Stimulated activated CD4-positive, alpha-beta T cell treated with anti-CD3 and anti-CD28 coated beads, Interleukin-4, amount 100 ng/mL, for 48 hours (primary cell): ENCODE data around the gene NSD2.

Experiments
- DNase-seq, 2 donors: peaks; one replicate each; pipeline ENCODE4 v3.0.0-alpha.2; 2020; ENCODE audit warnings: low read depth in 2 of 2

Gene NSD2

DNA sequence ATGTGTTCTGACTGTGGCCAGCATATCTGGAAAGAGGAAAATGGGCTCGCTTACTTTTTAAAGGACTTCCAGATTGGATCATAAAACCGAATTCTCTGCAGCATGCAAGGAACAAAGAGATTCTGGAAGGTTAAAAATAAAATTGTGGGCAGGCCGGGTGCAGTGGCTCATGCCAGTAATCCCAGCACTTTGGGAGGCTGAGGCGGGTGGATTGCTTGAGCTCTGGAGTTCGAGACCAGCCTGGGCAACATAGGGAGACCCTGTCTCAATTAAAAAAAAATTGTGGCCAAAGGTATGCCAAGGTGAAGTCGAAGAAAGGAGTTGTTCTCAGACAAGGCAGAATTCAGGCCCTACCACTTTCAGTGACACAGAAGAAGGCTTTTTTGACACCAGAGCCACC is 99.7 kb downstream of the NSD2 start:
- no peak for DNase-seq

DNA sequence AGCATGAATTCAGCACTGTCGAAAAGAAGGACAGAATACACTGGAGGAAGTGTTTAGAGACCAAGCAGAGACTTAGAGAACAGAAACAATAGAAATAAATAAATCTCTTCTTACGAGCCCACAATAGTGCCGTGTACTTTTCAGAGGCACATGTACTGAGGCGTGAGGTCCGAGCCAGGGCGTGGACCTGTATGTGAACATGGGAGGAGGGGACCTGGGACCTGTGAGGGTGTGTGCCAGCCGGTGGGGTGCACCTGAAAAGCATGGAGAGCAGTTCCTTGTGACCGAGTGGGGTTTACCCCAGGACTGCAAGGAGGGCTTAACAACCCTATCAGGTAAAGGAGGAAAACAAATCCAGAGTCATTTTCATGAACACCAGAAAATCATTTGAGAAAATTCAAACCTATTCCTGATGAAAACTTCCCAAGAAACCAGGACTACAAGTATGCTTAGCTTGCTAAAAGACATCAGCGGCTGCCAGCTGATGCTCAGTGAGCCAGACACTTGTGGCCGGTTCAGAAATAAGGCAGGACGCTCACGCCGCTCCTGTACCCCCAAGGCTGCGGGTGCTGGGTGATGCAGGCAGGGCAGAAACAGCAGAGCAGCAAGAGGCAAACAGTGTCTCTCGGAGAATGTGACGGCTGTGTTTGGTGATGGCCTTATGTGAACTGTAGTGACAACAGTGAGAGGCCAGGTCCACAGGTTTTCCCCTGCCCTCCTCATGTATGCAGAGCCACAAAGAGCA is 100.4 kb downstream of the NSD2 start:
- no peak for DNase-seq

DNA sequence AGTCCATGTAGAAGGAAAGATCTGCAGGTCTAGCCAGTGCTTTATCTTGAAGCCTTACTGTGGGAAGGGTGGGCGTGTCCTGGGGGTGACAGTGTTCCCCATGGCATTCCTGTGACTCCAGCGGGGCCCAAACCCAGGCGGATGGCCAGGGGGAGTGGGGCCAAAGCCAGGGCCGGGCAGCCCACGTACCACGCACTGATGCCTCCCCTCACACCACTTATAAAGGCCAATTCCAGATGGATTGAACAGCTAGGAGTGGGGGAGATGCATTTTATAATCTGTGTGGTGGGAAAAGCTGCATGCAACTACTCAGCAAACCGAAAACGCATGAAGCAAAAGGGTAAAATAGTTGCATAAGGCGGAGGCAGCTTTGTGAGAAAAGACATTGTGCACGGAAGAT is 101.2 kb downstream of the NSD2 start:
- no peak for DNase-seq

DNA sequence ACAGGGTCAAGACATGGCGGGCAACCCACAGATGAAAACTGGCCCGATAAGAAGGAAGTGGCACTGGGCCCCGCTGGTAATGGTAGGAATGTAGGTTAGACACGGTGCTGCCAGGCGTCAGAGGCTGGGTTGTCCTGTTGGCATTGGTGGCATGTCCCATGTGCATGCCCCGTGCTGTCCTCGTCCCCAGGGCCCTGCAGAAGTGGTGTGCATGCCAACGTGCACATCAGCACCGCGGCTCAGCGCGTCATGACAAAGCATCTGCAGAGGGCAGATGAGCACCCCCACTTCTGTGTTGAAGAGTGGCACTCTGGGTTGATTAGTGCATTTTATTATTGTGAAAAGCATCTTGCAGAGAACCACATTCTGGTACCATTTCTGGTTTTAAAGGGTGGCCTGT is 102.0 kb downstream of the NSD2 start:
- no peak for DNase-seq

DNA sequence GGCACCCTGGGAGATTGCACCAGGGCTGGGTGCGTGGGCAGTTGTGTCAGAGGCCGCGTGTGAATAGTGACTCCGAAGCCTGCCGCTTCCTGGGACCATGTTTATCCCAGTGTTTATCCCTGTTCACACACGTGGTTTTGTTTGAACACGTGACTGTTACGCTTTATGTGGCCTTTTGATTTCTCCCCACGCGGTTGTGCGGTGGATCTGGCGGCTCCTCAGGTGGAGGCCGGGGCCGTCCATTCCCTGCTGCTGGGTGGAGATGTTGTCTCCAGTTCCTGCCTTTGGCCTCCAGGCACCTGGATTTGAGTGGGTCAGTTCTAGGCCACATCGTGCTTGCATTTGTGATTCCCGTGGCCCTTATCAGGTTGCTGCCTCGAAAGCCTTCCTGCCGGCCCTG is 102.5 kb downstream of the NSD2 start:
- DNase-seq, result no peak

DNA sequence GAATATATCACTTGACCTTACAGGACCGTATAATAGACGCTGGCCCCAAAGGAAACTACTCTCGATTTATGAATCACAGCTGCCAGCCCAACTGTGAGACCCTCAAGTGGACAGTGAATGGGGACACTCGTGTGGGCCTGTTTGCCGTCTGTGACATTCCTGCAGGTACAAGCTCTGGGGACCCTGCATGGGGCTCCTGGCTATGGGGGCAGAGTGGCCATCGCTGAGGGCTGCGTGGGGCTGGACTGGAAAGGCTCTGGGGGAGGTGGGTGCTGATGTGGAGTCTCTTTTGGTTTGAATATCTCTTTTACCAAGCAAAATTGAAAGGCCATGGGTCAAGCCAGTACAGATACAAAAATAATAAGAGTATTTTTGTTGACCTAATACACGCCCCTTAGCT is 103.6 kb downstream of the NSD2 start:
- DNase-seq, result no peak

DNA sequence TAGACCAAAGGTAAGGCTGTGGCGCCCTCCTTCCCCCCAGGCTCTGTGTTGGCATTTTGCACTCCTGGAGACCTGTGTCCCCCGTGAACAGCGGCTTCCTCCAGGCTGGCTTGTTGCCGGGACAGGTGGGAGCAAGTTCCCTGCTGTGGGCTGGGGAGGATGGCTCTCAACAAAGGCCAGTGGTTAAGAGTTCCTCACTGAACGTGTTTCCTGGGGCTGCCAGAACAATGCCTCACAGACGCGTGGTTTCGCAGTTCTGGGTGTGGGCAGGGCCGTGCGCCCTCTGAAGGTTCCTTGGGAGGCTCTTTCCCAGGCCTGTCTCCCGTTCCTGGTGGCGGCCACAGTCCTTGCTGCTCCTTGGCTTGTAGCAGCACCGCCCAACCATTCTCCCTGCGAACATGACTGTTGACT is 104.2 kb downstream of the NSD2 start:
- no peak for DNase-seq

DNA sequence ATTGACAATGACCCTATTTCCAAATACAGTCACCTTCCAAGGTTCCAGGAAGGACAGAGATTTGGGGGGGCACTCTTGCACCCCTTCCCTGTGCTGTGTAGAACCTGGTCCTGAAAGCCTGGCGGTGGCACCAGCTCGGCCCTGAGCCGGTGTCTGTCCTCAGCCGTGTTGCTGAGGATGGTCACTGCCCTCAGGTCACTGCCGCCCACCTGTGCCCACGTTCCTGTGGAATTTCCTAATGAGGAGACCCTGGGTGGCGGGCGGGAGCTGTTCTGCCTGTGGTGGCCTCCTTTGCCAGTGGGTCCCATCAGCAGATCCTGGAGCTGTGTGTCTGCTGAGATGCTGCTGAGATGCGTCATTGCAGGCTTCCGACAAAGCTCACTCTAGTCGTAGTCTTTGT is 104.7 kb downstream of the NSD2 start:
- no peak for DNase-seq

DNA sequence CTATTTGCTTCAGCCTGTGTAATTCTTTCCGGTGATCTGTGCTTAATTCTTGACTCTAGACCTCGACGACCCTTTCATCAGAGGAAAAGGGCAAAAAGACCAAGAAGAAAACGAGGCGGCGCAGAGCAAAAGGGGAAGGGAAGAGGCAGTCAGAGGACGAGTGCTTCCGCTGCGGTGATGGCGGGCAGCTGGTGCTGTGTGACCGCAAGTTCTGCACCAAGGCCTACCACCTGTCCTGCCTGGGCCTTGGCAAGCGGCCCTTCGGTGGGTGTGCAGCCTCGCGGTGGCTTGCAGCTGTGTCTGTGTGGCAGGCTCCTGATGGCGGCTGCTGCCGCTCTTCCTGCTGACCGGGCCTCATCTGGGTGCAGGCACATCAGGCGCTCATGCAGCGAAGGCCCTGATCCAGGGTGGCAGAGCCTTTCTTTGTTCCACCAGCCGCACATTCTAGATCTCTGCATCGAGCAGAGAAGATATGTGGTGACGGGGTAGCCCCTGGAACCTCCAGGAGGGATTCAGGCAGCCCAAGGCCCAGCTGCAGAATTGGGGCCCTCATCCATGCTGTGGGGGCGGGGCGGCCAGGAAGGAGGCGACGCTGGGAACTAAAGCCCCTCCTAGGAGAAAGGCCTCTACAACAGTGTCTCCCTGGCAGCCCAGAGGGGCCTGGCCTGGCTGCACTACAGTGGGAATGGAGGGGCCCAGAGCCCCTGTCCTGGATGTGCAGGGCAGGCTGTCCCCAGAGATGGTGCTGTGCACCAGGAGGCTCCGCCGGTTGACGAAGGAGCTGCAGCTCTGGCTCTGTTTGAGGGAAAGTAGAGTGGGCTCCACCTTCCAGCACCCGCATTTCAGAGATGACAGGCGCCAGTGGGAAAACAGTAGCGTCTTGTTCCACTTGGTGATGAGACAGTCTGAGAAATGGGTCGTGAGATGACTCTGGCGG is 105.5 kb downstream of the NSD2 start:
- no peak for DNase-seq

DNA sequence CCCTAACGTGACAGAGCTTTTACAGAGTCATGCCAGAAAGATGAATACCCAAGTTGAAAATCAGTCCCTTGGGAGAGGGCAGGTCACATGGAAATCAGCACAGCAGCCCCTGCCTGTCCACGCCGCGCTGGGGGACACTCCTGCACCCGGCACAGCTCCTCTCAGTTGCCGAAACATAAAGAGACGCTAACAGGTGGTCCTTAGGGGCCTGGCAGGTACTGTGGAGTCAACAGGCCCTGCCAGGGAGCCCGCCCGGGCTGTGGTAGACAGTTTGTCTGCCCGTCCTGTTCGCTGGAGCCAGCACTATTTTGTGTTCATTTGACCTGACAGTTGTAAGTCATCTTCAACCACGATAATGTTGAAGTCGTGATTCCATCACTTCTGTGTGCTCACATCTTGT is 107.0 kb downstream of the NSD2 start:
- DNase-seq, result no peak

DNA sequence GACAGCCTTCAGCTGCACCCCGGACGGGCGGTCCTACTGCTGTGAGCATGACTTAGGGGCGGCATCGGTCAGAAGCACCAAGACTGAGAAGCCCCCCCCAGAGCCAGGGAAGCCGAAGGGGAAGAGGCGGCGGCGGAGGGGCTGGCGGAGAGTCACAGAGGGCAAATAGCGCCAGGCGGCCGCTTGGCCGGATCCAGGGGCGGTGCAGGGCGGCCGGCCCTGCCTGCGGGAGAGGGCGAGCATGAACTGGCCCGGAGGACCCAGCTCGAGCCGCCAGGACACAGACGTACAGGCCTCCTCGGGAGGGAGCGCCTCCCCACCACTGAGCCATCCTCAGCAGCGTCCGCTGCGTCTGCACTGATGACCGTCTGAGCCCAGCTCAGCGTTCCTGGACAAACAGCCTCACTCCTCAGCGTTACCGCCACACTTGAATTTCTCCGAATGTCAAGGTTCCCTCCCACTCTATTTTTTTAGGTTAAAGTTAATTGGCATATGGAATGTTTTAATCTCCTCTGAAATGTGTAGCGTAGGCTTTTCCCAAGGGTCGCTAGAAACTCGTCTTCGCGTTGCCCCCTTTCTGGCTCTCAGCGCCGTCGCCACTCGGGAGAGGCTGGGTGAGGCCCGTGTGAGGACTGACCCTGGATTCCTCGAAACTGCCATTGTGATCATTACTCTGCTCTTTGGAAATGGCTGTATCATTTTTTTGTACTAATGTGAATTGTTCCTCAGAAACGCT is 107.7 kb downstream of the NSD2 start:
- no peak for DNase-seq

DNA sequence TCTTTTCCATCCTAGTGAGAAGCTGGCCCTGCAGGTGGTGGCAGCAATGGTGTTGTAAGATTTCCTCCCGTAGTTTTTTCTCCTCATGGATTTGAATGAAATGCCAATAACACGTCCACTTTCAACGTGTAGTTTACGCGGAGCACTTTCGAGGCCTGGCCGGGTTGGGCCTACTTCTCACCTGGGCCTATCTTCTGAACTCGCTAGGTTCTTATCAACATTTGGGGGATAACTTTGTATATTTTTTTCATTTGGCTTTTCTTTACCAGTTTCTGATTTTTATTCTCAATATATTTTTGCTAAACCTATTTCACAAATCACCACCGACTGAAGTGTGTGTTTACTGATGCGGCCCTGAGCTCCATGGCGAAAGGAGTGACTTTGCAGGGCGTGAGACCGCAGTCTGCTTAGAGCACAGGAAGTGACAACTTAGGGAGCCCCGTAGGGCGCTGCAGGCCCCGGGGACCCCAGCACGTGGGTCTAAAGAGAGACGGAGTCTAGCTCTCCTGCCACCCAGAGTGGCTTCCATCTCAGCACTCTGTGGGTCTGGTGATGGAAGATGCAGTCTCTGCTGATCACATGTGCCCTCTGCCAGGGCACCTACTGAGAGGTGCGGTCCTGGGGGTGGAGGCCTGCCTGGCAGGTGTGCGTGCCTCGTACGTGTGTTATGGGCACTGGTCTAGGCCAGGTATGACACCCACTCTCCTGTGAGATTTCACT is 108.4 kb downstream of the NSD2 start:
- DNase-seq, result no peak

DNA sequence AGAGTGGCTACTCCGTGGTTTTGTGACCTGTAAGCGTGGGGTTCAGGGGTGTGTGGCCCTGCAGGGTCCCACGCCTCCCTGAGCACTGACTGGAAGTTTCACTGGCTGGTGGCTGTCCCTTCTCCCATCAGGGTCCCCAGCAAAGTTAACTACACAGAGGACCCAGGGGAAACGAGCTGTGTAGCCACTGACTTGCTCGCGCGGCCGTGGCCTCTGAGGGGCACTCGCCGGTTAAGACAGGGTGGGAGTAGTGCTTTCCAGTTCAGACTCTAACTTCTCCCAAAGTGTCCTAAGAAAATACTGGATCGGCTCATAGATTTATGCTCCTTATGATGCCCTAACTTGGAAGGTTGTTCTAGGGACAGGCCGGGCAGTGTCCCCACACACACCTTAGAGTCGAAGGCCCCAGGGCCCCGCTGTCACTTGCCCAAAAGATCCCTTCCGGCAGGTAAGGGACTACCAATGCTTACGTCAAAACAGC is 109.4 kb downstream of the NSD2 start:
- no peak for DNase-seq

DNA sequence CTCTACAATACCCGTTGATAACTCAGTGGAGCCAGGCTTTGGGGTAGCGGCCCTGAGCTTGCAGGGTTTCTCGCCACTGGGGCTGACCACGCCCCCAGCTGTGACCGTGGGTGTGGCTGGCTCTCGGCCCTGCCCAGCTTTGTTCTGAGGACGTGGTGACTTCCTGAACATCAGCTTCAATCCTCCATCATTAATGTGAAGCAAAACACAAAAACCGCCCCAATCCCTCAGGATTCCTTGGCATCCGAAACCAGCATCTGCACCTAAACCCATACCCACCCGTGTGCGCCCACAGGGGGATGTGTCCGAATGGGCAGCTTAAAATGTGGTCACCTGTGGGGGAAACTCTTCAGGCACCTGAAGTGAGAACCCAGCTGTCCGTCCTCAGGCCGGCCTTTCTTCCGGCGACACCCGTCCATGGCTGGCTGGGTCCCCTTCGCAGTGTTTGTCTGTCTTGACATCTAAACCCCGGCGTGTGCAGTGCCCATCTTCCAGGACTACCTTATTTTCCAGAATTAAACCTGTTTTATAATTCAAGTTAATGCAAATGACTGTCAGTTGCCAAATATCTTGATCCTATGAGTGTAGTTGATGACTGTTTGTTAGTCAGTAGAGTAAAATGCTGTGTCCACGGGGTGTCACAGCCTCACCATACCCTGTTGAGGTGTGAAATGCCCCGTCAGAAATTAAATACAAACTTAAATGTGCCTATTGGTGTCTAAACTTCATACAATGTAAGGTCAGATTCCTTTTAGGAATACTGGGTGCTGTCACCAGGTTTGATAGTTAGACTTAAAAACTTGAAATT is 110.3 kb downstream of the NSD2 start:
- DNase-seq, result no peak

DNA sequence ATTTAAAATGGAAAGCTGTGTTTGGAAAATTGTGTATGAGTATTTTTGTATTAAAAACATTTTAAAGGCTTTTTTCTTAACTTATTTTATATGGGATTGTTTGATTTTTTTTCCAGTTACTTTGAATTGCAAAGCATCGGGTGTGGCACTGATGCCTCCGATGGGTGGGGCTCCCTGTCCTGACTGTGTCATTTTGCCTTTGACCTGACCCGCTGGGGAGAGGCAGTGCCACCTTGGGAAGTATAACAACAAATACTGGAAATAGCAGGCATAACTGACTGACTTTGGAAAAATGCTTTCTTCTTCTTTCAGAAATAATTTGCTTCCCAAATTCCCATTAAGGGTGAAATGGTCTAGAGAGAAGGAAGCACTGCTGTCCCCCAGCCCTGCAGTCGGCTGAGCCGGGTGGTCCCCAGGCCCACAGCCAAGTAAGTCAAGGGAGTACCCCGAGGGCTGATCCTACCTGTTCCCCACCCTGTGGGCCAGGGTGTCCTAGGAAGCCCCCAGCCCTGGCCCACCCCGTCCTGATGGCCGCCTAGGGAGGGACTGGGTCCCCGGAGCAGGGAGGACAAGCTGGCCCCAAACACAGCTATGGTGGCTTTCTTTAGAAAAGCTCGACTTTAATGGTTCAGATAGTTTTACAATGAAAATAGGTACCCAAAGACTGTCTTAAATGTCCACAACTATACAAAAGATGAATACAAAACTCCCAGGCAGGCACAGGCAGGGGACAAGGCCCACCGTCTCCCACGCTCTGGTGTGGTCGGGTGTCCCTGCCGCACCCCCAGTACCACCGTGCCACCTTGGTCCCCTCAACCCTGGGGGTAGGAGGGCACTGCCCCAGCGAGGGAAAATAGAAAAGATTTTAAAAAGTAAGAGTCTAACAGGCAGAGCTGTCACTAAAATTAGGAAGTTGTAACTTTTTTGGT is 111.2 kb downstream of the NSD2 start:
- no peak for DNase-seq

DNA sequence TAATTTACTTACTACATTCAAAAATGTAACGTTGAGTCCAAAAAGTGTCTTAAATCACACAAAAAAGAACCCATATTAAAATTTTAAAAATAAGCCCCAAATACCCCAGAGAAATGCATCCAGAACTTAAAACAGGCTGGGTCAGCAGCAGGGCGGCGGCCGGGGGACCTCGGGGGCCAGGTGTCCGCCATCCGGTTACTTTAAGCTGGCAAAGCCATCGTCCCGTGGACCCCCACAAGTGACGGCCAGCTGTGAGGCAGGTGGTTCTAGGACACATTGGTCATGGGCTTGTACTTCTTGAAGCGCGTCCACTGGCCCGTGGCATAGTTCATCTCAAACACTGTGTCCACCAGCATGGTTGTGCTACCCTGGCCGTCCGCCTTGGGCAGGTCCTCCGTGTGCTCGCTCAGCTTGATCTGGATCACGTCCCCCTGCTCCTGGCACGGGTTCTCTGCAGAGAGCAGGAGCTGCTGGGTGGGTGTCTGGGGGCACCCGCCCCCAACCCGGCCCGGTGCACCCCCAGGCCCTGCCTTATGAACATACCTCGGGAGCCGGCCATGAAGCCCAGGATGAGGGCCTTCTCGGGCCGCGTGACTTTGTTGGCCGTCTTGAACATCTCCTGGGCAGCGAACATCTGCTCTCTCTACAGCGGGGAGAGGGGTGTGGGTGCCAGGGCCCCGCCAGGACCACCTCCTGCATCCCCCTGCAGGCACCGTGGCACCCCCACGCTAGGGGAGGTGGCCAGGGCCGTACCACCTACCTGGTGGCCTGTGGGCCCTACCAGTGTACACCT is 112.1 kb downstream of the NSD2 start:
- DNase-seq, result no peak

DNA sequence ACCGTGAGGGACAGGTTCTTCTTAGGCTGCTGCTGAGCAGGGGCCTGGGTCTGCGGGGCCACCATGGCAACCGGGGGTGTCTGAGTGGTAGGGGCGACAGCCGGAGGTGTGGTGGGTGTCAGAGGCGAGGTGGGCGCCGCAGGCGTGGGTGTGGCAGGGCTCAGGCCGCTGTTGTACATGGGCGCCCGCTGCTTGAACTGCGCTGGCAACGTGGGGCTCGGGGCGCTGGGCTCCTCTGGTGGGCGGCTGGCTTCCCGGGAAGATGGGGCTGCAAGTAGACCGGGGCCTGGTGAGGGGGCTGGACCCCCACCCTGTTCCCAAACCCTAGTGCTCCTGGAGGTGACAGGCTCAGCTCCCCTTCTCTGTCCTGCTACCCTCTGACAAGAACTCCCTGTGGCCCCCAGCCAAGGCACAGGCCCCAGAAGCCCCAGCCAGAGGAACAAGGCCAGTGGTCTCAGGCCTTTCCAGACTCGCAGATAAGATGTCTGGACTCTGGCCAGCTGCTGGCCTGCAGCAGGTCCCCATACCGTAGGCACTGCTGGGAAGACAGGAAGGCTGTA is 112.7 kb downstream of the NSD2 start:
- no peak for DNase-seq

DNA sequence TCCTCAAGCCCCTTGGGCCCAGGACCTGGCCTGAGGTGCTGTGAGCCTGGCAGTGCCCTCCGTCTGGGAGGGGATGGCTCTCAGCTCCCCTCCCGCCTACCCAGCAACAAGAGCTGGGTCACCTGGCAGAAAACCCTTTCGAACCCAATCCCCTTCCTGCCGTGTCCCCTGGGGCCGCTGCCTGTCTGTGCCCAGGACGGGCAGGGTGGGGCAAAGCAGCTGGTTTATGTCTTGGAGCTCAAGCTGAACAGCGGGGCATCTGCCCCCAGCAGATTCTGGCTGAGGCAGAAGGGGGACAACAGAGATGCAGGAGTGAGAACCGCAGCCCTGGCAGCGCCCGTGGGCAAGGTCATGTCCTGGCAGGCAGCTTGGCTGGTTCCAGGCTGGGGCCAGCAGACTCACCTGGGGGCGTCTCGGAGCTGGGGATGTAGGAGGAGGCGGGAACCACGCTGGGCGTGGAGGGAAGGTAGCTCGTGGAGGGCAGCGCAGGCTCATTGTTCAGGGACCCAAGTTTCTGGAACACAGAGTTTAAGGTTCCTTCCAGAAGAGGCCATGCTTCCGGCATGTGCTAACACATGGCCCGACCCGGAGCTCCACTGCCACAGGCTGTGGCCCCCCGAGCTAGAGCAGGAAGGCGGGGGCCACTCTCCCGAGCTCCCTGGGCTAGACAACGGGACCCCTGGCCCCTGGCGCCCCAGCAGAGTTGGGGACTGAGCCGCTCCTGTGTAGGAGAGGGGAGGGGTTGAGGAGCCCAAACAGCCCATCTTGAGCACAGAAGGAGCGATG is 113.4 kb downstream of the NSD2 start:
- no peak for DNase-seq
